H1 (cell line): ENCODE measurements around the gene PID1. TPM values are rescaled to one million over a fixed set of nuclear protein-coding genes. Genes with fewer than 3 reads are reported as not detected.

Experiments
- CTCF ChIA-PET: fragments of 300-600 bp; sonication (Branson Sonifier 250); formaldehyde crosslinking; loops from one replicate; lab custom pipeline; 2021; ENCODE audit not compliant: partially characterized antibody; lab: Charles Lee
- POLR2A ChIA-PET: fragments of 300-600 bp; sonication (Branson Sonifier 250); formaldehyde crosslinking; loops from one replicate; lab custom pipeline; 2021; ENCODE audit warnings: inconsistent platforms; ENCODE audit not compliant: partially characterized antibody; lab: Charles Lee
- DNase-seq, 2 experiments: peaks; one replicate each; pipeline versions ENCODE4 v3.0.0 to v3.0.0-alpha.2; 2010 to 2022; ENCODE audit warnings: low spot score in 2 of 2, low read depth in 1 of 2, mixed read lengths in 1 of 2
- FAIRE-seq: peaks from 2 replicates; lab custom pipeline; 2011; peaks lifted over from hg19 to GRCh38; lab: Jason Lieb, UNC
- H2AFZ ChIP-seq: 2 replicates; pipeline ENCODE4 v1.8.1; 2012; ENCODE audit warnings: low read length, inconsistent platforms
- H2AK5ac ChIP-seq: 2 replicates; pipeline ENCODE4 v1.6.1; 2013; ENCODE audit warnings: low read depth, low read length
- H2BK120ac ChIP-seq: replicated peaks from 2 replicates; pipeline ENCODE3; 2013; ENCODE audit warnings: low read depth, low read length, inconsistent platforms
- H2BK12ac ChIP-seq: 2 replicates; pipeline ENCODE4 v1.6.1; 2013; ENCODE audit warnings: low read depth, low read length
- H2BK15ac ChIP-seq: 2 replicates; pipeline ENCODE4 v1.6.1; 2013; ENCODE audit warnings: low read length
- H2BK20ac ChIP-seq: 2 replicates; pipeline ENCODE4 v1.6.1; 2013; ENCODE audit warnings: low read length
- H2BK5ac ChIP-seq: 2 replicates; pipeline ENCODE4 v1.6.1; 2013; ENCODE audit warnings: low read depth, low read length
- H3K14ac ChIP-seq: 2 replicates; pipeline ENCODE4 v1.6.1; 2013; ENCODE audit warnings: inconsistent platforms; ENCODE audit not compliant: insufficient read length
- H3K18ac ChIP-seq: 2 replicates; pipeline ENCODE4 v1.6.1; 2013; ENCODE audit warnings: low read length; ENCODE audit errors: extremely low read depth
- H3K23ac ChIP-seq: 2 replicates; pipeline ENCODE4 v1.6.1; 2013; ENCODE audit warnings: inconsistent platforms; ENCODE audit not compliant: insufficient read length
- H3K23me2 ChIP-seq: 2 replicates; pipeline ENCODE4 v1.6.1; 2013; ENCODE audit warnings: low read depth, low read length
- H3K27ac ChIP-seq: 2 replicates; pipeline ENCODE4 v1.6.1; 2011; ENCODE audit warnings: low read depth, low read length, inconsistent platforms
- H3K27me3 ChIP-seq, 4 experiments: replicated peaks in 1 of 4; 1 replicate in 1 of 4; 2 replicates in 3 of 4; pipeline versions ENCODE4 v1.6.1 to v1.8.1; 2011 to 2013; ENCODE audit warnings: low read length in 3 of 4, mild to moderate bottlenecking in 3 of 4, inconsistent platforms in 2 of 4, mixed read lengths in 2 of 4, moderate library complexity in 1 of 4; ENCODE audit not compliant: control insufficient read depth in 3 of 4, insufficient read depth in 3 of 4; ENCODE audit errors: extremely low read depth in 1 of 4
- H3K36me3 ChIP-seq, 4 experiments: 2 replicates each; pipeline versions ENCODE4 v1.6.1 to v1.8.1; 2011 to 2013; ENCODE audit warnings: mild to moderate bottlenecking in 4 of 4, low read length in 3 of 4, moderate library complexity in 2 of 4, control low read depth in 1 of 4, inconsistent platforms in 1 of 4; ENCODE audit not compliant: insufficient read depth in 4 of 4, control insufficient read depth in 2 of 4
- H3K4ac ChIP-seq: replicated peaks from 2 replicates; pipeline ENCODE3; 2013; ENCODE audit warnings: low read length, low read depth, mixed read lengths, inconsistent platforms; ENCODE audit not compliant: insufficient read length
- H3K4me1 ChIP-seq, 4 experiments: replicated peaks in 1 of 4; 1 replicate in 1 of 4; 2 replicates in 3 of 4; pipeline versions ENCODE4 v1.6.1 to v1.8.1; 2011 to 2013; ENCODE audit warnings: low read length in 3 of 4, inconsistent platforms in 2 of 4, mixed read lengths in 1 of 4; ENCODE audit not compliant: insufficient read depth in 4 of 4, control insufficient read depth in 3 of 4
- H3K4me2 ChIP-seq, 2 experiments: 2 replicates each; pipeline versions ENCODE4 v1.6.1 to v1.8.1; 2011 to 2013; ENCODE audit warnings: low read depth in 2 of 2, low read length in 2 of 2, control low read depth in 1 of 2, inconsistent platforms in 1 of 2, mild to moderate bottlenecking in 1 of 2; ENCODE audit not compliant: insufficient read depth in 1 of 2
- H3K4me3 ChIP-seq, 4 experiments: fragments of 200-600, 300-600 bp in 1 of 4; sonication (generic), shearing (Covaris generic), sonication (Bioruptor Twin) in 1 of 4; 2 replicates each; pipeline versions ENCODE4 v1.5.1 to v1.8.1; 2011 to 2016; ENCODE audit warnings: low read length in 4 of 4, low read depth in 3 of 4, control low read depth in 2 of 4, inconsistent platforms in 2 of 4, mild to moderate bottlenecking in 2 of 4, mixed read lengths in 1 of 4, moderate library complexity in 1 of 4; ENCODE audit not compliant: insufficient read depth in 2 of 4; ENCODE audit errors: extremely low read depth in 1 of 4
- H3K56ac ChIP-seq: replicated peaks from 2 replicates; pipeline ENCODE3; 2013; ENCODE audit warnings: low read depth, mild to moderate bottlenecking, mixed read lengths, low read length, inconsistent platforms; ENCODE audit not compliant: insufficient read length
- H3K79me1 ChIP-seq: 2 replicates; pipeline ENCODE4 v1.6.1; 2013; ENCODE audit warnings: low read depth, low read length, control low read depth
- H3K79me2 ChIP-seq, 2 experiments: 2 replicates each; pipeline versions ENCODE4 v1.6.1 to v1.8.1; 2012 to 2013; ENCODE audit warnings: low read length in 2 of 2, mild to moderate bottlenecking in 2 of 2, inconsistent platforms in 1 of 2; ENCODE audit not compliant: insufficient read depth in 2 of 2, control insufficient read depth in 1 of 2
- H3K9ac ChIP-seq, 4 experiments: replicated peaks in 1 of 4; 1 replicate in 1 of 4; 2 replicates in 3 of 4; pipeline versions ENCODE4 v1.6.1 to v1.8.1; 2011 to 2013; ENCODE audit warnings: low read depth in 3 of 4, low read length in 3 of 4, control low read depth in 2 of 4, mild to moderate bottlenecking in 2 of 4, moderate library complexity in 2 of 4, inconsistent platforms in 1 of 4; ENCODE audit errors: extremely low read depth in 1 of 4
- H3K9me3 ChIP-seq, 2 experiments: 2 replicates each; pipeline versions ENCODE4 v1.6.1 to v1.8.1; 2012 to 2013; ENCODE audit warnings: mild to moderate bottlenecking in 2 of 2, moderate library complexity in 2 of 2, control low read depth in 1 of 2, inconsistent platforms in 1 of 2, low read depth in 1 of 2, low read length in 1 of 2, mixed read lengths in 1 of 2; ENCODE audit not compliant: insufficient read depth in 2 of 2
- H4K20me1 ChIP-seq, 2 experiments: replicated peaks in 1 of 2; 2 replicates each; pipeline versions ENCODE3 to v1.8.1; 2011 to 2013; ENCODE audit warnings: inconsistent platforms in 2 of 2, low read length in 2 of 2, mild to moderate bottlenecking in 1 of 2; ENCODE audit not compliant: insufficient read depth in 2 of 2, control insufficient read depth in 1 of 2
- H4K5ac ChIP-seq: 2 replicates; pipeline ENCODE4 v1.6.1; 2013; ENCODE audit warnings: low read length, low read depth, mixed read lengths, inconsistent platforms; ENCODE audit not compliant: insufficient read length
- H4K8ac ChIP-seq: 2 replicates; pipeline ENCODE4 v1.8.0; 2013; ENCODE audit warnings: mild to moderate bottlenecking, moderate library complexity, low read length, inconsistent platforms; ENCODE audit not compliant: insufficient read depth; ENCODE audit errors: extremely low read depth
- H4K91ac ChIP-seq: replicated peaks from 2 replicates; pipeline ENCODE3; 2013; ENCODE audit warnings: low read length, mixed read lengths, inconsistent platforms; ENCODE audit not compliant: insufficient read length
- EZH2 ChIP-seq: fragments of 200-600 bp; sonication (generic); IDR thresholded peaks from 2 replicates; pipeline ENCODE4 v1.7.1; 2012; ENCODE audit warnings: low read depth, mild to moderate bottlenecking, moderate library complexity, low read length, inconsistent platforms; ENCODE audit not compliant: severe bottlenecking
- GABPA ChIP-seq: IDR thresholded peaks from 2 replicates; pipeline ENCODE4 v1.6.1; 2011; ENCODE audit warnings: mild to moderate bottlenecking, low read length, moderate library complexity, borderline replicate concordance; ENCODE audit not compliant: insufficient read depth
- SP1 ChIP-seq: IDR thresholded peaks from 2 replicates; pipeline ENCODE4 v1.6.1; 2011; ENCODE audit warnings: low read depth, low read length
- polyA plus RNA-seq, 7 experiments: library from polyadenylated mRNA; depleted of rRNA in 3 of 7; stranded (reverse) in 5 of 7; unstranded in 2 of 7; fragments of >200 nt in 5 of 7; fragments of 200-250 nt in 2 of 7; gene quantifications; 1 replicate in 5 of 7; 2 replicates in 1 of 7; 4 replicates in 1 of 7; pipeline versions ENCODE4 v1.2.1 to v1.2.3, GENCODE V29; 2011 to 2013; ENCODE audit warnings: missing spikeins in 2 of 7, mixed read lengths in 2 of 7
- total RNA-seq: library from RNA; stranded (reverse); fragmentation: NEBNext Ultra II Directional; extraction: Animal tissue kit (Norgen Biotek cat#: 25700); gene quantifications from 2 replicates; pipeline ENCODE4 v1.2.1, GENCODE V29; 2021

Gene PID1
- total and polyA plus RNA-seq, 2 of the 8 experiments (the other 6 are each of a cell fraction or from before 2014, with no cell fraction given): 1.5 to 3.3 TPM

- Histone ChIP-seq H3K4me2 (no peak overlapping the region), H2BK5ac (no peak overlapping the region), H3K4me3 (no peak overlapping the region), H2AFZ (no peak overlapping the region), H4K5ac (no peak overlapping the region), H3K4ac (no peak overlapping the region), H2BK15ac (no peak overlapping the region), H3K56ac (no peak overlapping the region), H3K23ac (no peak overlapping the region), H2BK12ac (no peak overlapping the region), H3K18ac (no peak overlapping the region), H3K79me2 (no peaks in the 10 kb centered on the region), H2AK5ac (no peak overlapping the region), H3K4me1 (peaks cover 3 to 9% (median 3%) of the 10 kb centered on the region in 4 experiments; a peak in 6 of 7 replicates), H3K9me3 (no peaks in the 10 kb centered on the region), H4K8ac (no peak overlapping the region), H3K27ac (no peak overlapping the region), H3K23me2 (no peaks in the 10 kb centered on the region; the same call in 1 of the 2 replicates), H2BK120ac (no peak overlapping the region), H3K79me1 (no peaks in the 10 kb centered on the region), H3K27me3 (peaks cover 0 to 19% (median 15%) of the 10 kb centered on the region in 4 experiments; a peak in 6 of 7 replicates), H3K36me3 (no peaks in the 10 kb centered on the region), H4K91ac (no peak overlapping the region), H4K20me1 (no peaks in the 10 kb centered on the region), H3K9ac (no peak overlapping the region), H2BK20ac (no peak overlapping the region), H3K14ac (no peak overlapping the region)
- no peak for DNase-seq
- ChIA-PET CTCF (interaction anchor here (1.4 to 4.8 kb wide), 6 partner anchors 55 to 586 kb away, joined by 3 to 59 read pairs (median 5); no protein-coding TSS in a partner anchor), POLR2A (no interaction called here)
- TF ChIP-seq SP1: no peak
- no peak for TF ChIP-seq GABPA
- TF ChIP-seq EZH2: no peak
- no peak for FAIRE-seq
Observed at GRCh38 chr2:229275506-229275905, 4.4 kb upstream of the PID1 start.
